Small intestine (tissue), 7 donors: ENCODE measurements around the gene BLM. TPM values are rescaled to one million over a fixed set of nuclear protein-coding genes. Genes with fewer than 3 reads are reported as not detected.
A peak's percentile ranks its signal among the peaks of the same experiment; 100 is the strongest.

ENCODE experiments used
- DNase-seq, 2 donors: peaks; one replicate each; pipeline versions ENCODE4 v3.0.0 to v3.0.0-alpha.2; 2013
- FAIRE-seq: peaks from 2 replicates; lab custom pipeline; 2012; peaks lifted over from hg19 to GRCh38; lab: Jason Lieb, UNC
- H3K27ac ChIP-seq, 3 donors: one replicate each; pipeline ENCODE4 v1.5.1; 2013; ENCODE audit warnings: low read length in 2 of 3, mild to moderate bottlenecking in 2 of 3, control low read depth in 1 of 3, inconsistent platforms in 1 of 3, low read depth in 1 of 3, moderate library complexity in 1 of 3
- H3K27me3 ChIP-seq, 3 donors: one replicate each; pipeline ENCODE4 v1.6.1; 2013; ENCODE audit warnings: low read length in 3 of 3, inconsistent platforms in 1 of 3; ENCODE audit not compliant: control insufficient read depth in 3 of 3, insufficient read depth in 3 of 3
- H3K36me3 ChIP-seq, 3 donors: one replicate each; pipeline ENCODE4 v1.6.1; 2013; ENCODE audit warnings: low read length in 3 of 3, inconsistent platforms in 1 of 3, low read depth in 1 of 3, mild to moderate bottlenecking in 1 of 3, moderate library complexity in 1 of 3; ENCODE audit not compliant: control insufficient read depth in 3 of 3, insufficient read depth in 2 of 3
- H3K4me1 ChIP-seq, 3 donors: one replicate each; pipeline ENCODE4 v1.6.1; 2013; ENCODE audit warnings: low read length in 2 of 3, inconsistent platforms in 1 of 3, low read depth in 1 of 3, mild to moderate bottlenecking in 1 of 3, moderate library complexity in 1 of 3; ENCODE audit not compliant: control insufficient read depth in 3 of 3, insufficient read depth in 2 of 3
- H3K4me3 ChIP-seq, 3 donors: one replicate each; pipeline ENCODE4 v1.5.1; 2013; ENCODE audit warnings: low read length in 3 of 3, control low read depth in 1 of 3, inconsistent platforms in 1 of 3, low read depth in 1 of 3, mild to moderate bottlenecking in 1 of 3, moderate library complexity in 1 of 3
- H3K9me3 ChIP-seq, 2 donors: one replicate each; pipeline ENCODE4 v1.6.1; 2013; ENCODE audit warnings: low read depth in 1 of 2, low read length in 1 of 2; ENCODE audit not compliant: control insufficient read depth in 2 of 2, insufficient read depth in 1 of 2
- WGBS, 3 donors: extraction: QIAGEN DNeasy Blood & Tissue Kit; methylation state at CpG; one replicate each; pipeline ENCODE4 v1.1.7; 2013; 5-methylcytosine and 5-hydroxymethylcytosine counted together
- polyA plus RNA-seq, 4 donors: library from polyadenylated mRNA; stranded (reverse) in 3 of 4; unstranded in 1 of 4; fragments of 200-250 nt in 3 of 4; fragments of 120-200 nt in 1 of 4; gene quantifications; one replicate each; pipeline versions ENCODE4 v1.2.1 to v1.2.3, GENCODE V29; 2013
- donor health status: healthy with polysubstance abuse.
- donor health status: control.
- donor health status: control.
- donor health status: Bipolar disorder and iron deficiency.
- donor health status: healthy.

BLM gene
- polyA plus RNA-seq, 4 donors, result 1.6 to 4.8 (median 3.3) TPM

DNA sequence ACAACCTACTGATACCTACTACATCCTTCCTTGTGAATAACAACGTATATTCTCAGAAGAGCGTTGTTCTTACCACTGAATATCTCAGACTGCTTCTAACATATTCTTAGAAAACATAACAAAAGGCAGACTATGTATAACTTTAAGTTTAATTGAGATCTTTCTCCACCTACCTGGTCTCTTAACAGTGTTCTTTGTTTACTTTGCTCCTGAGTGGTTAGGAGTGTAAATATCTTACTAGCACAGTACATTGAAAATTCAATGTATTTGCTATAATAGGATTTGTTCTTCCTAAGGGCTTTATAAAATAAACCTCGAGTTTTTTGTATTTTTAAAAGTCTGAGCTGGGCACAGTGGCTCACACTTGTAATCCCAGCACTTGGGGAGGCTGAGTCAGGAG lies 7.9 kb upstream of the BLM start:
- H3K36me3 ChIP-seq, result no peaks in the 10 kb centered on the region
- DNase-seq (no peak), FAIRE-seq (no peak)
- H3K27ac ChIP-seq, result no peak overlapping the region
- H3K27me3 ChIP-seq, result no peaks in the 10 kb centered on the region
- H3K9me3 ChIP-seq, result peaks cover 0 to 3% of the 10 kb centered on the region in 2 donors
- H3K4me1 ChIP-seq, result no peaks in the 10 kb centered on the region
- WGBS, 3 donors, result 76 to 80% (median 79%) methylated on average over 3 of the region's 3 CpGs
- no peak overlapping the region for H3K4me3 ChIP-seq

DNA sequence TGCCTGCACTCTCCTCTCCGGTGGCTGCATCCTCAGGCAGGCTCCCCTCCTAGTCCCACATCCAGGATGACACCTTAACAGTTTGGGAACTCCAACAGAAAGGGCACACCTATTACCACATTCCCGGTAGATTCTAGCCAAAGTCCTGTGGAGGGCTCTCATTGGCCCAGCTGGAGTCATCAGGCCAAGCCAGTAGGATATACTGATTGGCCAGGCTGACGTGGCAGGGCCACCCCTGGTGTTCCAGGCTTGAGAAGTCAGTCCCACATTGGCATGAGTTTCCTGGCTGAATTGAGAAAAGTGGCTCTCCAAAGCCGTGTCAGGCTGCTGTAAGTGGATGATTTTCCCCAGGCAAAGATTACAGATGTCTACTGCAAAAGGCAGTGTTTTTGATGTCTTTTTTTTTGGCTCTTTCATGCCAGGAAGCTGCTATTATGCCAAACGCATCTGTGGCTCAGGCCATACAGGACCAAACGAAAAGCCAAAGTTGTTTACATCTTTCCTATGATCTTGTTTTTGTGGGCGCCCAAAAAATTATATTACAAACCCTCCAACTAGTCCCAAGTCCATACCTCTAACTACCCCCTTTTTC lies 6.6 kb upstream of the BLM start:
- FAIRE-seq, result no peak
- Histone ChIP-seq H3K4me3 (no peak overlapping the region), H3K27ac (no peak overlapping the region), H3K27me3 (no peaks in the 10 kb centered on the region), H3K4me1 (no peaks in the 10 kb centered on the region), H3K36me3 (no peaks in the 10 kb centered on the region), H3K9me3 (no peaks in the 10 kb centered on the region)
- no peak for DNase-seq
- WGBS, 3 donors, result 78 to 89% (median 78%) methylated on average over 7 of the region's 7 CpGs

DNA sequence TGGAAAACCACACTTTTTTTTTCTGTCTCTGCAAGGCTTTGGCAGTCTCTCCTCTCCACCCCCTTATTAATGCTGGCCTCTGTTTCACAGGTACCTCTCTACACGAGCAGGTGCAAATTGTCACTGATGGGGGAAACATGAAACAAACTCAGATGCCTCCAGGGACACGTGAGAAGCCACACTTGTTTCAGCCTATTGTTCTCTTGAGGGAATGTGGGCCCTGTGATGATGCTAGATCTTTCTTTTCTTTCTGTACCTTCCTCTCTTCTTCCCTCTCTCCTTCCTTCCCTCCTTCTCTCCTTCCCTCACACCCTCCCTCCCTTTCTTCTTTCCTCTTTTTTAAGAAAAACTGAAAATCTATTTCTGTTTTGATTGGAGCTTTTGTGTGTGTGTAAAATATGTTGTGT lies 5.7 kb upstream of the BLM start:
- H3K36me3 ChIP-seq, result no peaks in the 10 kb centered on the region
- no peaks in the 10 kb centered on the region for H3K4me1 ChIP-seq
- no peak overlapping the region for H3K4me3 ChIP-seq
- WGBS, 3 donors, result 35 to 51% (median 43%) methylated on average over 2 of the region's 2 CpGs
- no peak for DNase-seq
- H3K27ac ChIP-seq, result no peak overlapping the region
- no peaks in the 10 kb centered on the region for H3K9me3 ChIP-seq
- FAIRE-seq, result no peak
- H3K27me3 ChIP-seq, result no peaks in the 10 kb centered on the region

DNA sequence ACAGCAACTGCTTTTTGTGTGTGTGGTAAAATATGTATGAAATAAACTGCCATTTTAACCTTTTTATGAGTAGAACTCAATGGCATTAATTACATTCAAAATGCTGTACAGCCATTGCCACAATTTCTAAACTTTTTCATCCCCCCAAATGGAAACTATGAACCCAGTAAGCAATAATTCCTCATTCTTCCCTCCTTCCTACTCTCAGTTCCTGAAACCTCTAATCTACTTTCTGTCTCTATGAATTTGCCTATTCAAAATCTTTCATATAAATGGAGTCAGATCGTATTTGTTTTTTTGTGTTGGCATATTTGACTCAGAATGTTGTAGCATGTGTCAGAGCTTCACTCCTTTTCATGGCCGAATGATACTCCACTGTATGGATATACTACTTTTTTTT lies 5.3 kb upstream of the BLM start:
- H3K4me1 ChIP-seq, result no peaks in the 10 kb centered on the region
- DNase-seq (no peak), FAIRE-seq (no peak)
- H3K9me3 ChIP-seq, result no peaks in the 10 kb centered on the region
- H3K4me3 ChIP-seq, result no peak overlapping the region
- H3K27me3 ChIP-seq, result no peaks in the 10 kb centered on the region
- H3K36me3 ChIP-seq, result no peaks in the 10 kb centered on the region
- WGBS, 3 donors, result 90 to 97% (median 90%) methylated on average over 2 of the region's 2 CpGs
- H3K27ac ChIP-seq, result no peak overlapping the region

DNA sequence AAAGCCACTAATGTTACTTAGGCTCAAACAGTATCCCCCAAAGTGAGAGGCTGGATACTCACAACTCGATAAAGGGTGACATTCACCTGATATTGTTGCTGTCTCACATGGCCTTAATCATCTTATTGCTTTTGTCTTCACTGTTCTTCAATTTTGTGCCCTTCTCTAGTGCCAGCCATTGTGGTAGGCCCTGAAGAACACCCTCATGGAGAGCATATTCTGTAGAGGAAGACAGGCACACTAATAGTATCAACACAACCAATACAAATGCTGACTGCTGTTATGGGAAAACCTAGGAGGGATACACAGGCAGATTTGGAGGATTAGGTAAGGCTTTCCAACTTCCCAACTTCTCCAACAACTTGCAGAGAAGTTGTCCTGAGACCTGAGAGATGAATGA lies 4.1 kb upstream of the BLM start:
- H3K27ac ChIP-seq, result no peak overlapping the region
- H3K36me3 ChIP-seq, result no peaks in the 10 kb centered on the region
- no peak for DNase-seq
- no peaks in the 10 kb centered on the region for H3K9me3 ChIP-seq
- no peak for FAIRE-seq
- WGBS, 3 donors, result 96 to 97% (median 96%) methylated on average over 1 of the region's 1 CpG
- H3K4me3 ChIP-seq, result no peak overlapping the region
- no peaks in the 10 kb centered on the region for H3K27me3 ChIP-seq
- H3K4me1 ChIP-seq, result peaks cover 0 to 7% (median 0%) of the 10 kb centered on the region in 3 donors

DNA sequence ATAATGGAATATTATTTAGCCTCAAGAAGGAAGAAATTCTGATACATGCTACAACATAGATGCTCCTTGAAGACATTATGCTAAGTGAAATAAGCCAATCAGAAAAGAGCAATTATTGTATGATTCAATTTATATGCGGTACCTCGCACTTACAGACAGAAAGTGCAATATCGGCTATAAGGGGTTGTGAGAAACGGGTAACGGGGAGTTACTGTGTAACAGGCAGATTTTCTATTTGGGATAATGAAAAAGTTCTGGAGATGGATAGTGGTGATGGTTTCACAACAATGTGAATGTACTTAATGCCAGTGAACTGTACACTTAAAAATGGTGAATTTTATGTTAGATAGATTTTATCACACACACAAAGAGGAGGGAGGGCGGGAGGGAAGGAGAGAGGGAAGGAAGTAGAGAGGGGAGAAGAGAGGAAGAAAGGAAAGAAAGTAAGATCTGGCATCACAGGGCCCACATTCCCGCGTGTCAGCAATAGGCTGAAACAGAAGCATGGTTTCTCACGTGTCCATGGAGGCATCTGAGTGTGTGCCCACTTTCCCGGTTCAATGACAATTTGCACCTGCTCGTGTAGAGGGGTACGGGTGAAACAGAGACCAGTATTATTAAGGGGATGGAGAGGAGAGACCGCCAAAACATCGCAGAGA lies 700 bp upstream of the BLM start:
- WGBS, 3 donors, result 9 to 14% (median 13%) methylated on average over 14 of the region's 14 CpGs

DNA sequence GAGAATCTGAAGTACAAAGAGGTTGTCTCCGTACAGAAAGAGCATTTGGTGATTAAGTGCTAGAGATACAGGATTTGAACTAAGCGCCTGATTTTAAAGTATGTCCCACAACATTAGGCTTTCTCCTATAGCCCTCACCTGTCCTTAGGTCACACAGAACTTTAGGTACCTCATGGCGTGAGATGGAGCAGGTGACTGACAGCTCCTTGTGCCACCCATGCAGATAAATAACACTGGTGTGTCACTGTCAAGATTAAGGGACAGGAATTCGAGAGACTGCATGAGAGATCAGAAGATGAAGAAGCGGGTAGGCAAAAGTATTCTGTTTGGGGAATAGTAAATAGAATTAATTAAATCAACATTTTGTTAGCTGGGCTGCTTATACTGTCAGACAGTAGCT lies 1.1 kb downstream of the BLM start:
- no peak for FAIRE-seq

More for the DNA sequence above, 700 bp upstream of the BLM start:
- Histone ChIP-seq H3K36me3 (no peaks in the 10 kb centered on the region), H3K4me1 (peaks cover 0 to 10% (median 0%) of the 10 kb centered on the region in 3 donors), H3K27ac (peak overlapping the region; percentile 81 to 97 (median 83)), H3K9me3 (no peaks in the 10 kb centered on the region), H3K4me3 (peak overlapping the region; percentile 42 to 78 (median 54)), H3K27me3 (no peaks in the 10 kb centered on the region)
- peak in 1 of 2 donors; percentile 10 for DNase-seq
- no peak for FAIRE-seq

DNA sequence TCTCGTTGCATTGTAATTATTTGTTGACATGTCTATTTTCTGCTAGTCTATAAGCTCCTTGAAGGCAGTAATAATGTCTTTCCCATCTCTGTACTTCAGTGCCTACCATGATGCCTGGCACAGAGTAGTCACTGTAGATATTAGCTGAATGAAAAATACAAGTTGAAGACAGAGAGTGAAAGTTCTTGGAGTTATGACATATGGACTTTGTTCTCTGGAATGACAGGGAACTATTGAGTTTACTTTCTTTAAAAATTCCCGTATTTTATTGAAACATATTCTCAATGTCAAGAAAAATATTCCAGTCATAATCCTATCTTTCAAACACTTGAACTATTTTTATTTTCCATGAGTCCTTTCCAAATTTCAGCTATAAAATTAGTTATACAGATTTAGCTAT lies 3.0 kb downstream of the BLM start:
- WGBS, 3 donors, result 12 to 63% (median 51%) methylated on average over 2 of the region's 2 CpGs
- Histone ChIP-seq H3K9me3 (no peaks in the 10 kb centered on the region), H3K4me3 (no peak overlapping the region), H3K36me3 (no peaks in the 10 kb centered on the region), H3K27ac (peak overlapping the region in 1 of 3 donors; percentile 4), H3K4me1 (peaks cover 0 to 10% (median 0%) of the 10 kb centered on the region in 3 donors), H3K27me3 (no peaks in the 10 kb centered on the region)
- no peak for FAIRE-seq
- peak; percentile 64 to 67 for DNase-seq

More for the DNA sequence above, 1.1 kb downstream of the BLM start:
- 33 to 43% (median 43%) methylated on average over 5 of the region's 5 CpGs for WGBS, 3 donors
- DNase-seq, result no peak
- Histone ChIP-seq H3K4me1 (peaks cover 0 to 10% (median 0%) of the 10 kb centered on the region in 3 donors), H3K4me3 (peak overlapping the region in 1 of 3 donors; percentile 54), H3K36me3 (no peaks in the 10 kb centered on the region), H3K27me3 (no peaks in the 10 kb centered on the region), H3K9me3 (no peaks in the 10 kb centered on the region), H3K27ac (no peak overlapping the region)
